Endometrium (tissue), 2 donors: ENCODE measurements around the gene KRTAP1-4.
"Not testable (repeated sequence)": the region's sequence is repeated elsewhere in the genome, so short reads cannot be mapped to it uniquely, and the experiment has no call there.

Source experiments
- FAIRE-seq: peaks from 2 replicates; lab custom pipeline; 2012; peaks lifted over from hg19 to GRCh38; lab: Jason Lieb, UNC
- donor health status: control.
- donor health status: control.

Gene KRTAP1-4

DNA sequence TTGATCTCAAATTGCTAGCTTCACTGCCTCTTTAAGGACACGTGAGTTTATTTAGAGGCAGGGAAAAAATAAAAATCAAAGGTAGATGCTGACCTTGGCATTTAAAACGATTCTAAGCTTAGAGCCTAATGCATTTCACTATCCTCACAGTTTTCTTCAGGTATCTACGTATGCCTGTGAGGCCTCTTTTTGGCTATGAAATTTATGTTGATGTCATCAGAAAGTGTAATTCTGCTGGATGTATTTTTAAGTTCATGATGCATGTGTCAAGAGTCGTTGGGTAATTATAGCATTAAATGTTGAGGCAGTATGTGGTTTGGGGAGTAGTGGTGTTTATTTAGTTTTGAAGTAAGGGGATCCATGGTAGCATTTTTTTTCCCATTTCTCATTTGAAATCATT lies 26.1 kb downstream of the KRTAP1-4 start:
- no peak for FAIRE-seq

- FAIRE-seq: no peak
These were observed 27.2 kb downstream of the KRTAP1-4 start for GRCh38 chr17:41002814-41003213.

GRCh38 chr17:41001795-41002194 lies 28.2 kb downstream of the KRTAP1-4 start:
- no peak for FAIRE-seq

DNA sequence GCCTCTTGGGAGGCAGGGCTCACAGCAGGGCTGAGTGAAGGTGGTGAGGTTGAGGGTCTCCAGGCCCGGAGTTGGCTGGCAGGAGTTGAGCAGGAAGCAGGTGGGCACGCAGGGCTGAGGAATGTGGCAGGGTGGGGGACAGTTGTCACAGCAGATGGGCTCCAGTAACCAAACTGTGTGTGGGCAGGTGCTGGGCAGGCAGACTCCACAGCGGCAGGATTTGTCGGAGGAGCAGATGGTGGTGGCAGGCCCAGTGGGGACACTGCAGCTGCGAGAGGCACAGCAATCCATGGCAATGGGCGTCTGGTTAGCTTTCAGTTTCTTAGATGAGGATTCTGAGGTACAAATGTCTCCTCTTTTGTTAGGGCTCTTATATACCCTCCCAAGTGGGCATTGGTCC lies 30.4 kb downstream of the KRTAP1-4 start, which contains the start of gene KRTAP3-2:
Gene KRTAP3-2 (minus strand): TSS at position 344 of the 400 bp plus-strand sequence. CDS start 53 bp downstream, at position 291.
- FAIRE-seq: not testable (repeated sequence)

DNA sequence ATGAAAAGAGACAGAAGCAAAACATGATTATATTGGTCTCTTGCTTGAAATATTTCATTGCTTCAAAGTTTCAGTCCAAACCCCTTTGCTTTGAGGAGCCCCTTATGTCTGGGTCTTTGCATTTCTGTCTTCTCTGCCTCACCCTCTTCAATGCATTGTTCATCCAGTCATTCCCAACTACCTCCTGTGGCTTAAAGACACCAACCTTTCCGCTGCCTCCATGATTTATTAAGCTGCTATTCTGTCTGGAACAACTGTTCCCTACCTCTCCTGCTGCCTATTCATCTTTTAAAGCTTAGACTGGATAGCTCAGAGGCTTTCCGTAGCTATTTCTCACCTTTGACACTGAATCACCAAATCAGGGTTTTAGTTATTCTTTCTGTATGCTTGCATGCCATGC lies 32.6 kb downstream of the KRTAP1-4 start:
- no peak for FAIRE-seq

DNA sequence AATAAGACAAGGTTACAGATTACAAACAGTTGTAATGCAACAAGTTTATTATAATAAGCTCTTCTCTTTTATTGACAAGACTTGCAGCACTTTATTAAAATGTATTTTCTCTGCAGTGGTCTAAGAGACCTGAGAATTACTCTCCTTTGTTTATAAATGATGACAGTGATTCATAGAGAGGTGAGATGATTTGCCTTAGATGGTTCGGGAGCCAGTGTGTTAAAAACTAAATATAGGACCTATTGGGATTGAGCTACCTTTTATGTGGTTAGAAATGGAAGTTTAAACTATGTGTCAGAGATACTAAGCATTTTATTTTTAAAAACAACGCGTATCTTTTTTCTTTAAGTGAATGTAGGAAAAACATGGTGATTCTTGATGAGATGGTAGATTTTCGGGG lies 33.2 kb downstream of the KRTAP1-4 start:
- no peak for FAIRE-seq

DNA sequence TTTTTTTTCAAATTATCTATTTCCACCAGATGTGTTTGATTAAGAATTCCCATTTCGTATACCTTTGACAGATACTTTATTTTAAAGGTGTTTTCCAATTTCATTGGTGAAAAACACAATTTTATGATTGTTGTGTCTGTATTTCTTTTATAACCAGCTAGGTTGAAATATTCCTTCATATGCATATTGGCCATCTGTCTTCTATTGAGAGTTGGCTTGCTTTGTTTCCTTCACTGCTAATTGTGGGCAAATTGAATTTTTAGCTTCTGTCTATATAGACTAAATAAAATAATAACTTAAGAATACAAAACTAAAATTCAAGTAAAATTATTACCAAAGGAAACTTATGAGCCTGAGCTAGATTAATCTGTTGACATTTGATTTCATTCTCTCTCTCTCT lies 34.9 kb downstream of the KRTAP1-4 start:
- no peak for FAIRE-seq

DNA sequence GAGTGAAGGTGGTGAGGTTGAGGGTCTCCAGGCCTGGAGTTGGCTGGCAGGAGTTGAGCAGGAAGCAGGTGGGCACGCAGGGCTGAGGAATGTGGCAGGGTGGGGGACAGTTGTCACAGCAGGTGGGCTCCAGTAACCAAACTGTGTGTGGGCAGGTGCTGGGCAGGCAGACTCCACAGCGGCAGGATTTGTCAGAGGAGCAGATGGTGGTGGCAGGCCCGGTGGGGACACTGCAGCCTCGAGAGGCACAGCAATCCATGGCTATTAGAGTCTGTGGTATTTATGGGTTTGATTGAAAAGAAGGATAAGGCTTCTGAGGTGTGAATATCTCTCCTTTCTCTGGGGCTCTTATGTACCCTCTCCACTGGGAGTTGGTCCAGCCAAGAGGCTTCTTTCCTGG lies 36.2 kb downstream of the KRTAP1-4 start, which contains the start of gene KRTAP3-3:
Gene KRTAP3-3 (minus strand): TSS at position 326 of the 400 bp plus-strand sequence. CDS start 67 bp downstream, at position 259.
- no peak for FAIRE-seq

DNA sequence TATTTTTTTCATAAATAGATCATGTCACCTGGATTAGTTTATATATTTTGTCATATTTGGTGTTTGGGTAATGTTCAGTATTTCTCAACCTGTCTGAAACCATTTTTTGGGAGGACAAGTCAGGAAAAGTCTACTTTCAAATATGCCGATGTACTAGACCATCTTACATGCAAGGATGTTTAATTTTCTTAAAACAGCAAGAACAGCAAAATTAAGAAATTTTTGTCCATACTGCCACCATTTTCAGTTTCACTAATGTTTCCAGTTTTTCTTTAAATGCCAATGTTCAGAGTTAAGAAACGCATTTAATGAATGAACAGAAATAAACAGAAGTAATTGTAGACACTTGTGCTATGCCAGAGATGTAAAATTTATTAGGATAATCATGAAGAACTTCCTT lies 36.9 kb downstream of the KRTAP1-4 start:
- no peak for FAIRE-seq

GRCh38 chr17:40992666-40993065 lies 37.3 kb downstream of the KRTAP1-4 start:
- no peak for FAIRE-seq

DNA sequence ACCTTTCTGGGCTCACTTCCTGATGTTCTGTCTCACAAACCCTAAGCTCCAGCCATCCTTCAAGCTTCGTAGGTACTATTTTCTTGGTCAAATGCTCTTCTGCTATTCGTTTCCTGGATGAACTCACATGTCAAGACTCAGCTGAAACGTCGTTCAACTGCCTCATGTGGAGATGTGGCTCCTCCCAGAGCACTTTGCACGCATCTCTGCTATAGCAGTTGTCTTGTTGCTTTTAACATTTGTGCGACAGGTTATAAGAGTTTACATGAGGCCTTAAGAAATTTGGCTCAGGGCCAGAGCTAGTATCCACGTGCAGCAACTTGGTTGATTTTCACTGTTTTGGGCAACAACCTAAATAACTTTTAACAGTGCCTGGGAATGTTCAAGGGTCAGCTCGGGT lies 43.1 kb downstream of the KRTAP1-4 start:
- no peak for FAIRE-seq

DNA sequence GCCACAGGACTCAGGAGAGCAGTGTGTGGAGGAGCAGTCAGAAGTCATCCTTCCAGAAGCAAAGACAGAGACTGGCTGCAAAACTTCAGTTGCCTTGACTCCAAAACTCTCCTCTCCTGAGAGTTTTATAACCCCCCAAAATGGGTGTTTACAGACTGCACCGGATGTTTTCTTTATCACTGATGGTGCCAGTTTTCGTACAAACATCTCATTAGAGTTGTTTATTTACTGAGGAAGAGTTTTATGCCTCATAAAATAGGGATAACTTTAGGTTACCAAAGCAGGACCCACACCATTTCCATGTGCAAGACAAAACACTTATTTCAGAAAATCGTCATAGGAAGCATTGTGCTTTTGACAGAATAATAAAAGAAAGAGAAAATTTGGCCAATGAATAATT lies 45.8 kb downstream of the KRTAP1-4 start, which contains the start of gene KRT40:
Gene KRT40 (minus strand): TSS at position 101 of the 400 bp plus-strand sequence. CDS start 53 bp downstream, at position 48.
- no peak for FAIRE-seq

GRCh38 chr17:40981115-40981514 lies 48.9 kb downstream of the KRTAP1-4 start:
- no peak for FAIRE-seq

DNA sequence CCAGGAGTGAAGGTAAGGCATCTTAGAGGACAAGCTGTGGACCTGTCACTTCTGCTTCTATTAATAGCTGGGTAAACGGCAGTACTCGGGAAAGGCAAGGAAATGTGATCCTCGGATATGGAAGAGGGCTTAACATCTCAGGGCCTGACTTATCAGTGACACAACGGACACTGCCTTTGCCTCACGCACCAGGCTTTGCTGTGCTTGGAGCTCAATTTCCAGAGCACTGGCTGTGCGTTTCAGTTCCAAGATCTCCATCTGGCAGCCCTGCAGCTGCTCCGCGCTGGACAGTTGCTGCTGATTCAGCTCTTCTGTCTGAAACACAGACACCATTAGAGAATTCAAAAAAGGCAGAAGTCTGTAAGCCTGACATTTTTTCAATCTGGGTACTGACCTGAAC lies 49.4 kb downstream of the KRTAP1-4 start:
- FAIRE-seq: no peak

GRCh38 chr17:40980117-40980516 lies 49.9 kb downstream of the KRTAP1-4 start:
- FAIRE-seq: no peak
